ENCODE data around the gene AGBL3. TPM values are rescaled to one million over a fixed set of nuclear protein-coding genes. Genes with fewer than 3 reads are reported as not detected.

AGBL3 gene
- total RNA-seq, 1 donor from 2014 or later: 3.5 TPM

DNA sequence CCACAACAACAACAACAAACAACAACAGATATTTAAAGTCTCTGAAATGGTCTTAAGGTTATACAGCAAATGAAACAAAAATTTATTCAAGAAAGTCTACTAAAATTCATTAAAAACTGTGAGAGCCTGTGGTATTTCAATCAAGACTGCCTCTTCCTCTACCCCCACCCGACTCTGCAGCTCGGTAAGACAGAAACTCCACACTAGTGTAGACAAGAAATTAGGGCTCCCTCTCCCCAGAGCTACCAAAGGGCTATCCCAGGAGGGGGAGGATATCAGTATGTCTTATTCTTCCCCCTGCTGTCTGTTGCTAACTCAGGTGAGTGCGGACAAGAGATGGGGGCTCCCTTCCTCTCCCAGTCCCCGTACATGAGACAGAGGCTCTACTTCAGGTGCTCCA, 90.6 kb downstream of the AGBL3 start:
- Mint-ChIP-seq H3K27ac (ENCODE audit: unreplicated experiment) (no peak overlapping the region), H3K36me3 (ENCODE audit: low read depth) (peaks cover 6% of the 10 kb centered on the region), H3K4me1 (no peaks in the 10 kb centered on the region), H3K27me3 (ENCODE audit: low read depth) (no peaks in the 10 kb centered on the region), H3K9me3 (peaks cover 2% of the 10 kb centered on the region), H3K4me3 (no peak overlapping the region)
- no peak for TF ChIP-seq CTCF (conservative IDR thresholded peaks at IDR 0.05)
- no peak for DNase-seq (ENCODE audit: low read depth, low spot score)

DNA sequence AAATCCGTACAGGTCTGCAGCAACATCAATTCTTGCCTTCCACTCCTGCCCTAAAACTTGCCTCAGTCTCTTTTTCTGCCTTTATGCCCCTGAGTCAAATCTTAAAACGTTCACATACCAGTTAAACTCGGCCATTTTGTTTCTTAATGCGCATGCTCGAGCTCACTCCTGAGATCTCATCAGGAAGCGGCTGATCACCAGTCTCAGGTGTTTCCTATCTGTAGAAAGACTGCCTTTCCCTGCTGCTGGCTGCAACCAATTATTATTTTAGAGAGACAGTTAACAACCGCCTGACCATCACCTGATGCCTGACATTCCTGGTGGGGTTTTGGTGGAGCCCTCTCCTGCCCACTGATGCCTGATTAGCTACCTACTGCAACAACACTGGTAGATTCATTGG, 91.3 kb downstream of the AGBL3 start:
- Mint-ChIP-seq H3K27ac (ENCODE audit: unreplicated experiment) (no peak overlapping the region), H3K36me3 (ENCODE audit: low read depth) (peaks cover 6% of the 10 kb centered on the region), H3K4me1 (no peaks in the 10 kb centered on the region), H3K9me3 (peaks cover 2% of the 10 kb centered on the region), H3K4me3 (no peak overlapping the region), H3K27me3 (ENCODE audit: low read depth) (no peaks in the 10 kb centered on the region)
- DNase-seq (ENCODE audit: low read depth, low spot score): no peak
- no peak for TF ChIP-seq CTCF (conservative IDR thresholded peaks at IDR 0.05)

GRCh38 chr7:135078051-135078450, 91.7 kb downstream of the AGBL3 start:
- peaks cover 6% of the 10 kb centered on the region for H3K36me3 Mint-ChIP-seq (ENCODE audit: low read depth)
- no peaks in the 10 kb centered on the region for H3K27me3 Mint-ChIP-seq (ENCODE audit: low read depth)
- H3K9me3 Mint-ChIP-seq: peaks cover 2% of the 10 kb centered on the region
- TF ChIP-seq CTCF (conservative IDR thresholded peaks at IDR 0.05): no peak
- no peak overlapping the region for H3K27ac Mint-ChIP-seq (ENCODE audit: unreplicated experiment)
- H3K4me3 Mint-ChIP-seq: no peak overlapping the region
- H3K4me1 Mint-ChIP-seq: no peaks in the 10 kb centered on the region
- no peak for DNase-seq (ENCODE audit: low read depth, low spot score)

DNA sequence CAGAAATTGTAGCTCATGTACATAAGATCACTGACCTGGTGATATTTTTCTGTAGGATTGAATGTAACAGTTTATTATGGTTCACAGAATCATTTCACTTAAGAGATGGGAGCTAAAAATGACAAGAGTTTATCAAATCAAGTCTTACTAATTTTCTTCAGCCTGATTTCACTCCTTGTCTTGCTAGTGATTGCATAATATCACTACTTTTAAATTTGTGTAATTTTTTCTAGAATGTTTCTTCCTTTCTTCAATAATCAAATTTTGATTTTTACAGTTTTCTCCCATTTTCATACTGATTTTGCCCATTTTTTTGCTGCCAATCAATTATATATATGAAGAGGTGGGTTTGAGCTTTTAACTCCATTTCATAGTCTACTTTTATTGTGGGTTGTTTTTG, 92.8 kb downstream of the AGBL3 start:
- Mint-ChIP-seq H3K27ac (ENCODE audit: unreplicated experiment) (no peak overlapping the region), H3K4me3 (no peak overlapping the region), H3K36me3 (ENCODE audit: low read depth) (peaks cover 6% of the 10 kb centered on the region), H3K4me1 (no peaks in the 10 kb centered on the region), H3K9me3 (peaks cover 2% of the 10 kb centered on the region), H3K27me3 (ENCODE audit: low read depth) (no peaks in the 10 kb centered on the region)
- DNase-seq (ENCODE audit: low read depth, low spot score): no peak
- no peak for TF ChIP-seq CTCF (conservative IDR thresholded peaks at IDR 0.05)

DNA sequence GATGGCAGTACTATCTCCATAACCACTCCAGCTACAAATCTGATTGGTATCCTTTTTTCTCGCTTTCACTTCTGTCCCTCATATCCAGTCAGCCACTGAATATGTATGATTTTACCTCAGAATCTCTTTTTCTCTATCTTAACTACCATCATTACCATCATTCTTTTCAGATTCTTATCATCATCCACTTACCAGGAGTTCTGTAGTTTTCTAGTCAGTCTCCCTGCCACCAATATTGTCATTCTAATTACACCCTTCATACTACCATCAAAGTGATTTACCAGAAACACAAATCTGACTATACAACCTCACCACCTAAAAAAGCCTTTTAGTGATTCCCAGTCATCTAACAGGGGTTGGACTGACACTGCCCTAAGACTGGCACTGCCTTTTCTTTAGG, 96.7 kb downstream of the AGBL3 start:
- H3K4me3 Mint-ChIP-seq: no peak overlapping the region
- TF ChIP-seq CTCF (conservative IDR thresholded peaks at IDR 0.05): no peak
- H3K27me3 Mint-ChIP-seq (ENCODE audit: low read depth): no peaks in the 10 kb centered on the region
- H3K9me3 Mint-ChIP-seq: peaks cover 12% of the 10 kb centered on the region
- H3K4me1 Mint-ChIP-seq: no peaks in the 10 kb centered on the region
- H3K27ac Mint-ChIP-seq (ENCODE audit: unreplicated experiment): no peak overlapping the region
- DNase-seq (ENCODE audit: low read depth, low spot score): no peak
- peaks cover 2% of the 10 kb centered on the region for H3K36me3 Mint-ChIP-seq (ENCODE audit: low read depth)

GRCh38 chr7:135088566-135088965, 102.3 kb downstream of the AGBL3 start:
- no peaks in the 10 kb centered on the region for H3K27me3 Mint-ChIP-seq (ENCODE audit: low read depth)
- peaks cover 17% of the 10 kb centered on the region for H3K9me3 Mint-ChIP-seq
- H3K4me1 Mint-ChIP-seq: no peaks in the 10 kb centered on the region
- DNase-seq (ENCODE audit: low read depth, low spot score): no peak
- TF ChIP-seq CTCF (conservative IDR thresholded peaks at IDR 0.05): no peak
- H3K27ac Mint-ChIP-seq (ENCODE audit: unreplicated experiment): peak overlapping the region; percentile 76
- peaks cover 6% of the 10 kb centered on the region for H3K36me3 Mint-ChIP-seq (ENCODE audit: low read depth)
- H3K4me3 Mint-ChIP-seq: no peak overlapping the region

Measured in neural crest cell (in vitro differentiated cells).